ENCODE data around the gene KIAA1958. TPM values are rescaled to one million over a fixed set of nuclear protein-coding genes. Genes with fewer than 3 reads are reported as not detected.

KIAA1958 gene
- total RNA-seq, 2 donors from 2014 or later = 7.0 to 42.8 TPM

GRCh38 chr9:112617371-112617770, 130.7 kb downstream of the KIAA1958 start:
- intact Hi-C loops (cut with DNase I) = no loop called here
- no peak overlapping the region for H3K27ac ChIP-seq
- no peaks in the 10 kb centered on the region for H3K9me3 ChIP-seq
- no peak overlapping the region for H3K4me3 ChIP-seq
- no peaks in the 10 kb centered on the region for H3K4me1 ChIP-seq (replicated peaks)
- no peaks in the 10 kb centered on the region for H3K27me3 ChIP-seq (replicated peaks; ENCODE audit: insufficient read depth)
- TF ChIP-seq POLR2A (IDR thresholded peaks at IDR 0.05) = no peak
- no peak for TF ChIP-seq CTCF (IDR thresholded peaks at IDR 0.05)
- no peak for TF ChIP-seq POLR2AphosphoS5 (IDR thresholded peaks at IDR 0.05)
- 42% methylated on average over 8 of the region's 8 CpGs for WGBS
- H3K36me3 ChIP-seq = no peaks in the 10 kb centered on the region
- DNase-seq (ENCODE audit: low spot score) = no peak

GRCh38 chr9:112618385-112619009, 131.9 kb downstream of the KIAA1958 start:
- intact Hi-C loops (cut with DNase I) = no loop called here
- no peaks in the 10 kb centered on the region for H3K4me1 ChIP-seq (replicated peaks)
- no peaks in the 10 kb centered on the region for H3K9me3 ChIP-seq
- H3K4me3 ChIP-seq = no peak overlapping the region
- WGBS = 96% methylated on average over 21 of the region's 21 CpGs
- TF ChIP-seq POLR2A (IDR thresholded peaks at IDR 0.05) (no peak), CTCF (IDR thresholded peaks at IDR 0.05) (no peak), POLR2AphosphoS5 (IDR thresholded peaks at IDR 0.05) (no peak)
- no peaks in the 10 kb centered on the region for H3K36me3 ChIP-seq
- DNase-seq (ENCODE audit: low spot score) = no peak
- no peak overlapping the region for H3K27ac ChIP-seq
- H3K27me3 ChIP-seq (replicated peaks; ENCODE audit: insufficient read depth) = no peaks in the 10 kb centered on the region

GRCh38 chr9:112620388-112620787, 133.8 kb downstream of the KIAA1958 start:
- intact Hi-C loops (cut with DNase I) = no loop called here
- H3K4me3 ChIP-seq = no peak overlapping the region
- WGBS = 73% methylated on average over 2 of the region's 2 CpGs
- H3K9me3 ChIP-seq = no peaks in the 10 kb centered on the region
- no peaks in the 10 kb centered on the region for H3K27me3 ChIP-seq (replicated peaks; ENCODE audit: insufficient read depth)
- H3K27ac ChIP-seq = no peak overlapping the region
- DNase-seq (ENCODE audit: low spot score) = no peak
- TF ChIP-seq POLR2A (IDR thresholded peaks at IDR 0.05) (no peak), CTCF (IDR thresholded peaks at IDR 0.05) (no peak), POLR2AphosphoS5 (IDR thresholded peaks at IDR 0.05) (no peak)
- no peaks in the 10 kb centered on the region for H3K36me3 ChIP-seq
- no peaks in the 10 kb centered on the region for H3K4me1 ChIP-seq (replicated peaks)

- H3K4me3 ChIP-seq = no peak overlapping the region
- no peaks in the 10 kb centered on the region for H3K4me1 ChIP-seq (replicated peaks)
- H3K27ac ChIP-seq = no peak overlapping the region
- 92% methylated on average over 3 of the region's 3 CpGs for WGBS
- H3K27me3 ChIP-seq (replicated peaks; ENCODE audit: insufficient read depth) = no peaks in the 10 kb centered on the region
- no peaks in the 10 kb centered on the region for H3K36me3 ChIP-seq
- DNase-seq (ENCODE audit: low spot score) = no peak
- TF ChIP-seq POLR2AphosphoS5 (IDR thresholded peaks at IDR 0.05) (no peak), CTCF (IDR thresholded peaks at IDR 0.05) (no peak)
- H3K9me3 ChIP-seq = no peaks in the 10 kb centered on the region
- intact Hi-C loops (cut with DNase I) = no loop called here
Measured at GRCh38 chr9:112621018-112621655, 134.5 kb downstream of the KIAA1958 start.

GRCh38 chr9:112623198-112623597, 136.6 kb downstream of the KIAA1958 start:
- intact Hi-C loops (cut with DNase I) = no loop called here
- Histone ChIP-seq H3K27ac (no peak overlapping the region), H3K9me3 (no peaks in the 10 kb centered on the region), H3K4me1 (replicated peaks) (no peaks in the 10 kb centered on the region), H3K4me3 (no peak overlapping the region), H3K36me3 (no peaks in the 10 kb centered on the region), H3K27me3 (replicated peaks; ENCODE audit: insufficient read depth) (no peaks in the 10 kb centered on the region)
- 94% methylated on average over 2 of the region's 2 CpGs for WGBS
- TF ChIP-seq POLR2A (IDR thresholded peaks at IDR 0.05) (no peak), CTCF (IDR thresholded peaks at IDR 0.05) (no peak), POLR2AphosphoS5 (IDR thresholded peaks at IDR 0.05) (no peak)
- DNase-seq (ENCODE audit: low spot score) = no peak
